OCI-LY7 (cell line): Measurements from ENCODE around the gene GPRIN3. TPM values are rescaled to one million over a fixed set of nuclear protein-coding genes. Genes with fewer than 3 reads are reported as not detected.

ENCODE experiments used
- BruUV-seq: library from RNA; stranded (reverse); fragments of 400-500 nt; replicated peaks from 2 replicates; lab custom pipeline; 2021; lab: Mats Ljungman, UMichigan
- CTCF ChIA-PET: fragments of 300-600 bp; sonication (Branson Sonifier 250); formaldehyde crosslinking; loops from one replicate; lab custom pipeline; 2022; ENCODE audit warnings: antibody characterized with exemption; ENCODE audit not compliant: unreplicated experiment; lab: Charles Lee
- POLR2A ChIA-PET: fragments of 300-600 bp; sonication (Branson Sonifier 250); formaldehyde crosslinking; loops from one replicate; lab custom pipeline; 2022; ENCODE audit warnings: antibody characterized with exemption; lab: Charles Lee
- DNase-seq: peaks from one replicate; pipeline ENCODE4 v3.0.0-alpha.2; 2015; ENCODE audit warnings: low spot score
- H2AFZ ChIP-seq: fragments of 200-600 bp; sonication (generic), shearing (Covaris generic); 2 replicates; pipeline ENCODE4 v1.6.1; 2014; ENCODE audit warnings: mild to moderate bottlenecking, antibody characterized with exemption, low read length, moderate library complexity
- H3K27ac ChIP-seq: fragments of 200-600 bp; sonication (generic); 2 replicates; pipeline ENCODE4 v1.5.1; 2014; ENCODE audit warnings: mixed run types, low read depth, mild to moderate bottlenecking, moderate library complexity, low read length, inconsistent platforms; ENCODE audit not compliant: poor library complexity, severe bottlenecking
- H3K36me3 ChIP-seq: fragments of 200-600 bp; sonication (generic); 2 replicates; pipeline ENCODE4 v1.6.1; 2014; ENCODE audit warnings: mild to moderate bottlenecking, antibody characterized with exemption, low read length, moderate library complexity, mixed read lengths; ENCODE audit not compliant: insufficient read depth
- H3K4me1 ChIP-seq: fragments of 200-600 bp; sonication (generic); 2 replicates; pipeline ENCODE4 v1.5.1; 2014; ENCODE audit warnings: mild to moderate bottlenecking, low read length; ENCODE audit not compliant: insufficient read depth, poor library complexity, severe bottlenecking
- H3K4me2 ChIP-seq: fragments of 200-600 bp; sonication (generic); 2 replicates; pipeline ENCODE4 v1.6.1; 2014; ENCODE audit warnings: mild to moderate bottlenecking, low read length
- H3K4me3 ChIP-seq: fragments of 200-600 bp; sonication (generic); 2 replicates; pipeline ENCODE4 v1.5.1; 2014; ENCODE audit warnings: mild to moderate bottlenecking, low read depth, low read length; ENCODE audit not compliant: poor library complexity, severe bottlenecking
- H3K79me2 ChIP-seq: fragments of 200-600 bp; sonication (generic); 2 replicates; pipeline ENCODE4 v1.6.1; 2016; ENCODE audit warnings: low read depth, mild to moderate bottlenecking, low read length, moderate library complexity, mixed read lengths; ENCODE audit not compliant: insufficient read depth
- H3K9me2 ChIP-seq: fragments of 200-600 bp; sonication (generic); 2 replicates; pipeline ENCODE4 v1.6.1; 2016; ENCODE audit warnings: mild to moderate bottlenecking, low read length, mixed read lengths; ENCODE audit not compliant: insufficient read depth
- H3K9me3 ChIP-seq: fragments of 200-600 bp; sonication (generic); 2 replicates; pipeline ENCODE4 v1.6.1; 2014; ENCODE audit warnings: mild to moderate bottlenecking, mixed run types, low read length, mixed read lengths
- H4K20me1 ChIP-seq: fragments of 200-600 bp; sonication (generic); 2 replicates; pipeline ENCODE4 v1.6.1; 2014; ENCODE audit warnings: mild to moderate bottlenecking, antibody characterized with exemption, low read length, moderate library complexity, mixed read lengths; ENCODE audit not compliant: insufficient read depth
- CTCF ChIP-seq: fragments of 200-600 bp; sonication (generic); conservative IDR thresholded peaks from 2 replicates; pipeline ENCODE4 v1.5.1; 2014; ENCODE audit warnings: mild to moderate bottlenecking, antibody characterized with exemption, low read length, moderate library complexity, mixed read lengths
- EZH2phosphoT487 ChIP-seq: fragments of 200-600 bp; sonication (generic); IDR thresholded peaks from 2 replicates; pipeline ENCODE4 v1.6.1; 2018; ENCODE audit warnings: low read depth, borderline replicate concordance, mild to moderate bottlenecking, mixed run types, antibody characterized with exemption, low read length, moderate library complexity, mixed read lengths
- intact Hi-C: fragments of 100-400 bp; cut with micrococcal nuclease; formaldehyde crosslinking; loops from one replicate; pipeline ENCODE4 v1.10.0; 2022; ENCODE audit not compliant: unreplicated experiment
- total RNA-seq, 2 experiments: library from RNA; depleted of rRNA in 1 of 2; stranded (reverse); fragments of >200 nt in 1 of 2; shearing (Covaris generic) in 1 of 2; gene quantifications; 2 replicates each; pipeline ENCODE4 v1.2.3, GENCODE V29; 2014 to 2022

GPRIN3 gene
- total RNA-seq, 2 experiments from 2014 or later = 4.6 to 9.3 TPM

- ChIA-PET POLR2A (interaction anchor here (1.0 to 1.3 kb wide), 2 partner anchors 8 to 11 kb away, joined by 3 read pairs; no protein-coding TSS in a partner anchor), CTCF (no interaction called here)
- no peaks in the 10 kb centered on the region for H3K9me2 ChIP-seq
These were observed 24.3 kb upstream of the GPRIN3 start for GRCh38 chr4:89331686-89332544.

GRCh38 chr4:89331197-89331596 lies 23.6 kb upstream of the GPRIN3 start:
- BruUV-seq = no TSS peak
- ChIA-PET CTCF (no interaction called here), POLR2A (interaction anchor here (1.0 to 1.3 kb wide), 2 partner anchors 9 to 11 kb away, joined by 3 read pairs; no protein-coding TSS in a partner anchor)
- no peak for DNase-seq
- Histone ChIP-seq H3K36me3 (no peaks in the 10 kb centered on the region; the same call in 1 of the 2 replicates), H3K4me1 (peaks cover 11% of the 10 kb centered on the region), H4K20me1 (no peaks in the 10 kb centered on the region), H3K4me2 (peak overlapping the region; percentile 2; the same call in 1 of the 2 replicates), H3K9me3 (no peaks in the 10 kb centered on the region), H3K27ac (no peak overlapping the region), H3K79me2 (no peaks in the 10 kb centered on the region), H3K9me2 (no peaks in the 10 kb centered on the region), H3K4me3 (no peak overlapping the region), H2AFZ (peak overlapping the region; percentile 57; the same call in 1 of the 2 replicates)
- TF ChIP-seq EZH2phosphoT487 = no peak
- no peak for TF ChIP-seq CTCF
- intact Hi-C loops = no loop called here

More at GRCh38 chr4:89331686-89332544, 24.3 kb upstream of the GPRIN3 start:
- no peak for TF ChIP-seq CTCF
- TF ChIP-seq EZH2phosphoT487 = no peak
- Histone ChIP-seq H3K9me3 (no peaks in the 10 kb centered on the region), H3K27ac (no peak overlapping the region), H3K4me1 (peaks cover 11% of the 10 kb centered on the region), H2AFZ (peak overlapping the region; percentile 57; the same call in 1 of the 2 replicates), H3K4me2 (peak overlapping the region; percentile 2; the same call in 1 of the 2 replicates), H3K36me3 (no peaks in the 10 kb centered on the region; the same call in 1 of the 2 replicates), H3K4me3 (no peak overlapping the region), H4K20me1 (no peaks in the 10 kb centered on the region), H3K79me2 (no peaks in the 10 kb centered on the region)
- BruUV-seq = no TSS peak
- no peak for DNase-seq
- intact Hi-C loops = no loop called here
